PC-3 (cell line): ENCODE results near the gene PADI1.

Experiments used
- CTCF ChIP-seq: fragments of 300-600 bp; sonication (generic); conservative IDR thresholded peaks from 2 replicates; pipeline ENCODE4 v1.5.1; 2017; ENCODE audit warnings: antibody characterized with exemption, low read depth, mild to moderate bottlenecking, low read length
- EZH2 ChIP-seq: fragments of 300-600 bp; sonication (generic); IDR thresholded peaks from one replicate; pipeline ENCODE4 v1.6.1; 2017; ENCODE audit warnings: antibody characterized with exemption, mild to moderate bottlenecking, low read length; ENCODE audit not compliant: unreplicated experiment
- EZH2phosphoT487 ChIP-seq: fragments of 300-600 bp; sonication (generic); IDR thresholded peaks from 2 replicates; pipeline ENCODE4 v1.6.1; 2018; ENCODE audit warnings: mild to moderate bottlenecking, antibody characterized with exemption, low read length, borderline replicate concordance

- no peak for TF ChIP-seq EZH2
- no peak for TF ChIP-seq CTCF
- TF ChIP-seq EZH2phosphoT487 = no peak
Measured at GRCh38 chr1:17197696-17198095, 7.2 kb upstream of the PADI1 start.
